ENCODE data around the gene RPS6KA4. TPM values are rescaled to one million over a fixed set of nuclear protein-coding genes. Genes with fewer than 3 reads are reported as not detected.
"Not testable (repeated sequence)": the region's sequence is repeated elsewhere in the genome, so short reads cannot be mapped to it uniquely, and the experiment has no call there.

RPS6KA4 gene
- total RNA-seq, 6 donors from 2014 or later: 16.3 to 93.2 (median 46.7) TPM

DNA sequence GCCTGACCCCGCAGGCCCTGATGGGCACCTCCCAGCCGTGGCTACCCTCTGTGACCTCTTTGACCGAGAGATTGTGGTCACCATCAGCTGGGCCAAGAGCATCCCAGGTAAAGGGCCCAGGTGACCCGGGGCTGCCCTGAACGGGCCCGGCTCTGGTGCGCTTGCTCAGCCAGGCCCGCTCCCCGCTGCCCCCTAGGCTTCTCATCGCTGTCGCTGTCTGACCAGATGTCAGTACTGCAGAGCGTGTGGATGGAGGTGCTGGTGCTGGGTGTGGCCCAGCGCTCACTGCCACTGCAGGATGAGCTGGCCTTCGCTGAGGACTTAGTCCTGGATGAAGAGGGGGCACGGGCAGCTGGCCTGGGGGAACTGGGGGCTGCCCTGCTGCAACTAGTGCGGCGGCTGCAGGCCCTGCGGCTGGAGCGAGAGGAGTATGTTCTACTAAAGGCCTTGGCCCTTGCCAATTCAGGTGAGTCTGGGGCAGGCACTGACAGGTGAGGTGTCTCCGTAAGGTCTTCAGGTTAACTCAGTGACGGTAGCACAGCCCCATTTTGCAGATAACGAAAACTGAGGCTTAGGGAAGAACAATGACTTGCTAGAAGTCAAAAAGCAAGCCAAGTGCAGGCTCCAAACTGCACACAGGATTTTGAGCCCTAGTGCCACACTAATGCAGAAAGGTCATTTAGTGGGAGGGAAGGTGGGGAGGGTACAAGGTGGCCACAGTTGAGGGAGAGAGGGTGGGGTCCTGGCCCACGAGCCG is 44.0 kb upstream of the RPS6KA4 start:
- Histone ChIP-seq H3K27me3 (no peaks in the 10 kb centered on the region), H3K4me1 (peaks cover 18 to 31% (median 22%) of the 10 kb centered on the region in 4 donors), H3K27ac (peak overlapping the region in 1 of 4 donors; percentile 56), H3K36me3 (peaks cover 7 to 40% (median 23%) of the 10 kb centered on the region in 4 donors), H3K9me3 (no peaks in the 10 kb centered on the region), H3K4me3 (no peak overlapping the region)
- no peak for ATAC-seq (ENCODE audit: low FRiP score in 2 of 2)
- TF ChIP-seq EP300 (IDR thresholded peaks at IDR 0.05): no peak
- TF ChIP-seq POLR2A (IDR thresholded peaks at IDR 0.05): no peak
- TF ChIP-seq, protein P1, sequence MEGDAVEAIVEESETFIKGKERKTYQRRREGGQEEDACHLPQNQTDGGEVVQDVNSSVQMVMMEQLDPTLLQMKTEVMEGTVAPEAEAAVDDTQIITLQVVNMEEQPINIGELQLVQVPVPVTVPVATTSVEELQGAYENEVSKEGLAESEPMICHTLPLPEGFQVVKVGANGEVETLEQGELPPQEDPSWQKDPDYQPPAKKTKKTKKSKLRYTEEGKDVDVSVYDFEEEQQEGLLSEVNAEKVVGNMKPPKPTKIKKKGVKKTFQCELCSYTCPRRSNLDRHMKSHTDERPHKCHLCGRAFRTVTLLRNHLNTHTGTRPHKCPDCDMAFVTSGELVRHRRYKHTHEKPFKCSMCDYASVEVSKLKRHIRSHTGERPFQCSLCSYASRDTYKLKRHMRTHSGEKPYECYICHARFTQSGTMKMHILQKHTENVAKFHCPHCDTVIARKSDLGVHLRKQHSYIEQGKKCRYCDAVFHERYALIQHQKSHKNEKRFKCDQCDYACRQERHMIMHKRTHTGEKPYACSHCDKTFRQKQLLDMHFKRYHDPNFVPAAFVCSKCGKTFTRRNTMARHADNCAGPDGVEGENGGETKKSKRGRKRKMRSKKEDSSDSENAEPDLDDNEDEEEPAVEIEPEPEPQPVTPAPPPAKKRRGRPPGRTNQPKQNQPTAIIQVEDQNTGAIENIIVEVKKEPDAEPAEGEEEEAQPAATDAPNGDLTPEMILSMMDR (IDR thresholded peaks at IDR 0.05): no peak
- TF ChIP-seq POLR2AphosphoS5 (IDR thresholded peaks at IDR 0.05): no peak
- peak in 1 of 2 donors; percentile 78 for DNase-seq
- WGBS, 2 donors: 96 to 98% methylated on average over 13 to 24 of the region's 24 CpGs

GRCh38 chr11:64315667-64316526 is 43.1 kb upstream of the RPS6KA4 start:
- H3K9me3 ChIP-seq; ATAC-seq (ENCODE audit: low FRiP score in 2 of 2); H3K27me3 ChIP-seq: not testable (repeated sequence)
- DNase-seq: peak in 1 of 2 donors; percentile 83
- Histone ChIP-seq H3K4me3 (peak overlapping the region in 1 of 4 donors; percentile 66), H3K4me1 (peaks cover 18 to 39% (median 25%) of the 10 kb centered on the region in 4 donors), H3K27ac (peak overlapping the region in 3 of 4 donors; percentile 90 to 98 (median 92)), H3K36me3 (peaks cover 7 to 40% (median 25%) of the 10 kb centered on the region in 4 donors)
- WGBS, 2 donors: 82% methylated on average over 18 to 24 of the region's 25 CpGs

DNA sequence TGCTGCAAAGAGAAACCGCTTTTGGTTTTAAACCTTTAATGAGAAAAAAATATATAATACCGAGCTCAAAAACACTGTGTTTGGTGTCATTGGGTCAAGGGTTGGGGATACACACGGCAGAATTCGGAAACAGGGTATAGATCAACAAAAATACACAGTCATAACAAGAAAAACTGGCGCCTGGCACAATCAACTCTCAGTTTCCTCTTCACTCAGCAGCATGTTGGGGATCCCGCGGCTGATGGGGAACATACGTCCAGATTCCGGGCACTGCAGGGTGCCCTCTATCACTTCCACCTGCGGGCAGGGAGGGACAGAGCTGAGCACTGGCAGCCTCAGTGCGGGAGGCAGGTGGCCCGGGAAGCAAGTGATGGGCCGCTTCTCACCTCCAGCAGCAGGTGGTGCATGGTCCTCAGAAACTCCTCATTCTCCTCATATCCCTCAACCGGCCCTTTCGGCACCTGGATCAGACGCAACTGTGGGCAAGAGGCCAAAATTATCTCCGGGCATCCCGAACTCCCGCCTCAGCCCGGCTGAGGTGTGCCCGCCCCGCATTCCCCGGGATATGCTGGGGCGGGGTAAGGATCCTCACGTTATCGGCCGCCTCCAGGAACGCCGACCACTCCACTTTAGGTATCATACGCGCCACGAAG is 42.2 kb upstream of the RPS6KA4 start:
- no peak for TF ChIP-seq POLR2AphosphoS5 (IDR thresholded peaks at IDR 0.05)
- TF ChIP-seq, protein P1 (IDR thresholded peaks at IDR 0.05): peak in 2 of 6 experiments; percentile 31 to 50
- 6 to 16% methylated on average over 10 to 32 of the region's 32 CpGs for WGBS, 2 donors
- Histone ChIP-seq H3K27me3 (no peaks in the 10 kb centered on the region), H3K4me3 (peak overlapping the region; percentile 66 to 91 (median 74)), H3K27ac (peak overlapping the region; percentile 90 to 98 (median 94)), H3K9me3 (no peaks in the 10 kb centered on the region), H3K36me3 (peaks cover 7 to 38% (median 25%) of the 10 kb centered on the region in 4 donors), H3K4me1 (peaks cover 18 to 47% (median 28%) of the 10 kb centered on the region in 4 donors)
- DNase-seq: no peak
- ATAC-seq (ENCODE audit: low FRiP score in 2 of 2): no peak

GRCh38 chr11:64317325-64317960 is 41.5 kb upstream of the RPS6KA4 start, which contains the start of gene TRMT112:
Gene TRMT112, minus strand, starts transcription at chr11:64317559. Its CDS starts 33 bp downstream, at chr11:64317526.
- Histone ChIP-seq H3K27ac (peak within 1 kb of the TSS; percentile 90 to 98 (median 94)), H3K9me3 (no peaks in the 10 kb centered on the region), H3K27me3 (no peaks in the 10 kb centered on the region), H3K4me1 (peaks cover 18 to 50% (median 33%) of the 10 kb centered on the region in 4 donors), H3K4me3 (peak within 1 kb of the TSS; percentile 66 to 91 (median 74)), H3K36me3 (peaks cover 7 to 41% (median 27%) of the 10 kb centered on the region in 4 donors)
- 0 to 1% methylated on average over 21 to 43 of the region's 43 CpGs for WGBS, 2 donors
- DNase-seq: peak; percentile 91 to 98
- peak; percentile 89 to 90 for ATAC-seq (ENCODE audit: low FRiP score in 2 of 2)
- TF ChIP-seq POLR2A (IDR thresholded peaks at IDR 0.05) (peak in 3 of 4 donors; percentile 63 to 87 (median 74)), POLR2AphosphoS5 (IDR thresholded peaks at IDR 0.05) (peak; percentile 90 to 98), EP300 (IDR thresholded peaks at IDR 0.05) (peak in 2 of 4 donors; percentile 26 to 92)
- TF ChIP-seq, protein P1 (IDR thresholded peaks at IDR 0.05): no peak
